NCI-H1694 treated with DMSO at 0.1 percent for 48 hours (cell line): ENCODE measurements around the gene UBXN1.
A peak's percentile ranks its signal among the peaks of the same experiment; 100 is the strongest.

Source experiments
- DNase-seq: peaks from one replicate; lab custom pipeline; 2025; lab: John Stamatoyannopoulos, UW

UBXN1 gene, protein sequence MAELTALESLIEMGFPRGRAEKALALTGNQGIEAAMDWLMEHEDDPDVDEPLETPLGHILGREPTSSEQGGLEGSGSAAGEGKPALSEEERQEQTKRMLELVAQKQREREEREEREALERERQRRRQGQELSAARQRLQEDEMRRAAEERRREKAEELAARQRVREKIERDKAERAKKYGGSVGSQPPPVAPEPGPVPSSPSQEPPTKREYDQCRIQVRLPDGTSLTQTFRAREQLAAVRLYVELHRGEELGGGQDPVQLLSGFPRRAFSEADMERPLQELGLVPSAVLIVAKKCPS

DNA sequence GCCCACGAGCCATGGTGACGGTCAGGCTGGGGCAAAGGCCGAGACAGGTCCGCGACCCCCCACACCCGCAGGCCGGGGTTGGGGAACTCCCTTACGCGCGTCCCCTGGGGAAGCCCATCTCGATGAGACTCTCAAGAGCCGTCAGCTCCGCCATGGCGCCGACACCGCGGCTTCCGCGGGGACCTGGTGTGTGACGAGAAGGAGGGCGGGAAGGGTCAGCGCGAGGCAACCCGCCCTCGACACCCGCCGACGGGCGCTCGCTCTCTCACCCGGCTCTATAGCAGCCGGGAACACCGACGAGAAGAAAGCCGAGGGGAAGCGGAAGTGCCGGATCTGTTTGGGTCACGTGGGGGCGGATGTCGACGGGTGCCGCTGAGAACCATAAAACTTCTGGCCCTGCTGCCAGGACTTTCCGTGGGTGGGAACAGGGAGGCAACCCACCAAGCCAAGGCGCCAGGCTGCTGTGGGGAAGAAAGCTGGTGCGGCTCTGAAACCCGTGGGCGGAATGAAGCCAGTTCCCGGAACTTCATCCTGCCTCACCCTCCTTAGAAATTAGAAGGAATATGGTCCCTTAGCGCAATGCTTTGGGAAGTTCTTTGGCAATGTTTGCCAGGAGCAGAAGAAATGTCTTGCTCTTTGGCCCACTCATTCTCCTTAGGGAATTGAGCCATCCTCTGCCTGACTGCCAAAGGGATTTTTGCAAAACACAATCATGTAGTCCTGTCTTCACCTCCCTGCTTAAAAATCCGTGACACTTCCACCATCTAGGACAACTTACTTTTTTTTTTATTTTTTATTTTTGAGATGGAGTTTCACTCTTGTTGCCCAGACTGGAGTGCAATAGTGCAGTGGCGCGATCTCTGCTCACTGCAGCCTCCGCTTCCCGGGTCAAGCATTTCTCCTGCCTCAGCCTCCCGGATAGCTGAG is at the start of gene UBXN1:
Gene UBXN1, minus strand, starts transcription at position 304 of the 927 bp plus-strand sequence. Its CDS starts 150 bp downstream, at position 154.
- peak; percentile 67 for DNase-seq

DNA sequence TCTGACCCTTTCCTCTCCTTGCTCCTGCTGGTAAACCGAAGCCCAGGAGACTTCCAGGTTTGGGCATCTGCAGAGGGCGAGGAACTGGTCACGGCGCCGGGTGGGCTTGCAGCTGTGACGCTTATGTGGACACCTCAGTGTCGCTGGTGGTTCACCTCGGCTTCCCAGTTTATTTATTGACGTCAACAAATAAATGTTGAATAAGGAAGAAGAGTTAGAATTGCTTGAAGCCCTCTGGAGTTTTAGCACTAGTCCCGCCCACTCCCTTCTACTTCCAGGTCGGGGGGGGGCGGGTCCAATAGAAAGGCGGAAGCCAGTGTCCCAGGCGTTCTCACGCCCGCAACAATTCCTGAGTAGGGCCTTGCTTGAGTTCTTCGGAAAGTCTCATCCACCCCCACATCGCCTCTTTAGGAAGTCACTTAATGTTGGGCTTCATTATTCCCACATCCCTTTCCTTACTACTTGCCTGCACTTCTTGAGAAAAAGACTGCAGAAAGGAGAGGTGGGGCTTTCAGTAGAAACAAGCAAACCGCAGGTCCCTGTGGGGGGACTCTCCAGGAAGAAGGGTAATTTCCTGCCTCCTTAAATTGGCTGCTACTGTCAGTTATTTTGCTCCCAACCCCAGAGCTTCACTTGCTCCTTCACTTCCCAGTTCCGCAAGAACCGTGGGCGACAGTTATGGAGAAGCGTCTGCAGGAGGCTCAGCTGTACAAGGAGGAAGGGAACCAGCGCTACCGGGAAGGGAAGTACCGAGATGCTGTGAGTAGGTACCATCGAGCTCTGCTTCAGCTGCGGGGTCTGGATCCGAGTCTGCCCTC is 49.5 kb upstream of the UBXN1 start, which contains the start of gene TTC9C:
Gene TTC9C, plus strand, starts transcription at position 316 of the 818 bp plus-strand sequence. Its CDS starts 363 bp downstream, at position 679.
- peak; percentile 74 for DNase-seq

DNA sequence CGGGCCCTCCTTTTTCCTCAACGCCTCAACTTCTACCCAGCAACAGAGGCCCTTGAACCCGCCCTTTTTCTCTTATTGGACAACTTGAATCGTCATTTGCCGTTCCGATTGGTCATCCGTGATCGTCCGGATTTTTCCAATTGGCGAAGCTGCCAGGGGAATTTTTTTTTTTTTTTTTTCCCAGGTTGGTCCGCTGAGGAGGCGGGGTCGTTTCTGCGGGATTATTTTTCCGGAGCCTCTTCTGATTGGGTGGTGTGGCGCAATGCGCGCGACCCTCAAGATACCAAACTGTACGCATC is 48.9 kb upstream of the UBXN1 start:
- peak; percentile 95 for DNase-seq

DNA sequence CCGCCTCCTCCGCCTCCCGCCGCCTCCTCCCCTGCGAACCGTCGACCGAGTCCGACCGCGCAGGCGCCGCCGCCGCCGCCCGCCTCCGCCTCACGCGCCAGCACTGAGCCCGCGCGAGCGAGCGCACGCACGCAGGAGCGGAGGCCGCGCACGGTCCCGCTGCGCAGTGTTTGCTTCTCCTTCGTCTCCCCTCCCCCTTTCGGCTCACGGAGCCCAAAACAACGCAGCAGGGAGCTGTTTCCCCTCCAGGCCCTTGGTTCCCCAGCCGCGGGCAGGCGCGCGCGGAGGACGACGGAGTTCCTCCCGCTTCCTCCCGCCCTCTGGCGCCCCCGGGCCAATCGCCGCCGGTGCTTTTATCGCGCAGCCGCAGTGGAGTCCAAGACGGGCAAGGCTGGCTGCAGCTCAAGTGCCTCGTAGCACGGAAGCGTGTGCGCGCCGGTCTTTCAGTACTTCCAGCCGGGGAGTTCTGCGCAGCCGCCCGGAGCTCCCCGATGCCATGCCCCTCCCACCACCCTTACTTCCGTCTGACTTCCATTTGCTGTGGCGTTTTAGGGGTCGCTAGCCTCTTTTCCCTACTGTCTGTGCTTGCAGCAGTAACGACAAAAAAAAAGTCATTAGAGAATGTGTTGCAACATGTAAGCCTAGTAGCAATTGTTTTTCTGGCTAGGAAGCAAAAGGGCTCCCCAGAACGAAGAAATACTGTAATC is 48.4 kb upstream of the UBXN1 start, which contains the start of gene HNRNPUL2:
Gene HNRNPUL2, minus strand, starts transcription at position 293 of the 707 bp plus-strand sequence. CDS start 301 bp downstream, outside the sequence.
- peak; percentile 95 for DNase-seq

DNA sequence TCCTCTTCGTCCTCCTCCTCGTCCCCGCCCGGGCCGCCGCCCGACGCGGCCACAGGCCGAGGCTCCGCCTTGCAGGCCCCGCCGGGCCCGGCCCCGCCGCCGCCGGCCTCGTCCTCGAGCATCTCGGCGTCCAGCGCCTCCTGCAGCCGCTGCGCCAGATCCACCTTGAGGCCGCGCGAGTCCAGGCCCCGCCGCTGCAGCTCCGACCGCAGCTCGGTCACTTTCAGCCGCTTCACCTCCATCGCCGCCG is 48.0 kb upstream of the UBXN1 start:
- no peak for DNase-seq

DNA sequence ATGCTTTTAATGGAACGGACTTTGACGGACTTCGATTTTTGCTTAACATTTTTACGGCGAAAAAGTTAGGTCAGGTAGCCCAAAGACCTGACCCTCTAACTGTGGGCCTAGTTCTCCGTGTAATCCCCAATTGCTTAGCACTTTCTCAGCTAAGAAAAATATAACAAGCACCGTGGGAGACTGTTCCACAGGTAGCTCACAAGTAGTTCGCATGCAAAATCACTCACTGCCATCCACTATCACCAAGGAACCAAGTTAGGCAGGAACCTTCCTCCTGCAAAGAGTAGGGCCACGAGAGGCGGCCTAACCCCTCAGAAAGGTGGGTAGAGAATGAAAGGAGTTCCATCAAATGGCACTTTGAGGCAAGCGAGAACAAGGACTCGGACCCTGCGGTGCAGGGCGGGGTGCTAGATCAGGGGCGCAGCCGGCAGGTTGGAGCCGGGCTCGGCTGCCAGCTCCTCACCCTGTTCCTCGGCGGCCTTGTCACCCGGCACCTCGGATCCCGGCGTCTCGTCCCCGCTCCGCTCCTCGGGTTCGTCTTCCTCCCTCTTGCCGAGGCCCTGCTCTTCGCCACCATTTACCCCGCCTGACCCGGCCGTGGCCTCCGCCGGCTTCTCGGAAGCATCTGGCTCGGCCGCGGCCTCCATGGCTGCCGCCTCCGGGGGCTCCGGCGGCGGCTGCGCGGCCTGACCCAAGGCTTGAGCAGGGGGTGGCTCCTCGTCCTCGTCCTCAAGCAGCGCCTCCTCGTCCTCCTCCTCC is 47.5 kb upstream of the UBXN1 start:
- no peak for DNase-seq

DNA sequence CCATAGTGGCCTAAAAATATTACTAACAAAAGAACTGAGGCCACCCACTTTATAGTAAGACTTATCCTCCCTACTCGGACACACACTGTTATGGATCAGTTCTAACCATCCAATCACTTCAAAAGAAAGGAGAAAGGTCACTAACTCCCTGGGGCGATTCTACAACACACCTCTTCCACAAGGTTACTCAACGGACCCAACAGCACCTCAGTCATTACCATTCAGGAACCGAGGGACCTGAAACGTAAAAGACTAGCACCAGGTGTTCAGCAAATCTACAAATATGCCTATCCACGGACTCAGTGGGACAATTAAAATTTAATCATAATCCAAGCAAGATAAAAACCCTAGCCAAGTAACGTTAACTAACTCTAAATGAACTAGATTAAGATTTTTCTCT is 46.8 kb upstream of the UBXN1 start:
- no peak for DNase-seq

DNA sequence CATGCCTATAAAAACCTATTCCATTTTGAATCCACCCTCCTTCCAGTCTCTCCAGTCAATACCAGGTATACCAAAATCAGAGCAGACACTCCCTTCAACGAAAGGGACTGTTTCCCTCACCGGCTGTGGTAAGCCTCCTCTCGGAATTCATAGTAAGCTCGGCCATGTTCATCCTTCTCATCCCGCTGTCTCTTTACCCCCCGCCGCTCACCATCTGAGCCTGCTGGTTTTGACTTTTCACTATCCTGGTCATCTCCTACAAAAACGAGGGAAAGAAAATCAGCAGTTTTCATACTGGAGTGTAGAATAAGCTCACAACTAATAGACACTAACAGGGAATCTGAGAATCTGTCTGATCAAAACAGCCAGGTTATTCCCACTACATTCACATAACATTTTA is 45.3 kb upstream of the UBXN1 start:
- DNase-seq: no peak

DNA sequence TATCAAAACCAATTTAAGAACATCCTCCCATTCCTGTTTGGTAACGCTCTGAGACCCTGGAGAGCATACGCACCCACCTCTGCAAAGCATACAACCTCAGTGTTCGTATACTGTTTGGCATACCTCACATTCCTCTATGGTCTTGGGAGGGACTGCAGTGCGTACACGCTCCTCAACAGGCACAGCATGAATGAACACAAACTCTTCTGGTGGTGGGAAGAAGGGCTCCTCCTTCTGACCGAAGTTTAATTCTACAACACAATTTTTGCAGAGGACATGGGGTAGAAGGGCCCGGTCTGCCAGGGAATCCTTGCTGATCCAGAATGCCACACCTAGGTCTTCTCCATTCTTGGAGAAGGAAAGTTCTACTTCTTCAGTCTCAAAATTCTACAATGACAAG is 43.1 kb upstream of the UBXN1 start:
- DNase-seq: no peak

DNA sequence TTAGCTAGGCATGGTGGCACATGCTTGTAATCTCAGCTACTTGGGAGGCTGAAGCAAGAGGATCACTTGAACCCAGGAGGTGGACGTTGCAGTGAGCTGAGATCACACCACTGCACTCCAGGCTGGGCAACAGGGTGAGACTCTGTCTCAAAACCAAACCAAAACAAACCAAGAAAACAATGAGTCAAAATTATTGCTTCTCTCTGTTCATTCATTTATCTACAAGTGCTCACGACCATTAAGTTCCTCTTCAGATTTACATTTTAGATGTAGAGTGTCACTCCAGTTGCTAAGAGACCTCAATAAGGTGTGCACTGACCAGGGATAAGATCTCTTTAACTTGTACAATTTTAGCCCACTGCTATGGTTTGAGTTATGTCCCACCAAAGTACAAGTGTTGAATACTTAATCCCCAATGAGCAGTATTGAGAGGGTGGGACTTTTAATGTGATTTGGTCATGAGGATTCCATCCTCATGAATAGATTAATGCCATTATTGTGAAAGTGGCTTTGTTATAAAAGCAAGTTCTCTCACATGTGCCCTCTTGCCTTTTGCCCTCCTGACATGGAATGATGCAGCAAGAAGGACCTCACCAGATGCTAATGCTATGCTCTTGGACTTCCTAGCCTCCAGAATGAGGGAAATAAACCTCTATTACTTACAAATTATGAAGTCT is 40.6 kb upstream of the UBXN1 start:
- DNase-seq: no peak

DNA sequence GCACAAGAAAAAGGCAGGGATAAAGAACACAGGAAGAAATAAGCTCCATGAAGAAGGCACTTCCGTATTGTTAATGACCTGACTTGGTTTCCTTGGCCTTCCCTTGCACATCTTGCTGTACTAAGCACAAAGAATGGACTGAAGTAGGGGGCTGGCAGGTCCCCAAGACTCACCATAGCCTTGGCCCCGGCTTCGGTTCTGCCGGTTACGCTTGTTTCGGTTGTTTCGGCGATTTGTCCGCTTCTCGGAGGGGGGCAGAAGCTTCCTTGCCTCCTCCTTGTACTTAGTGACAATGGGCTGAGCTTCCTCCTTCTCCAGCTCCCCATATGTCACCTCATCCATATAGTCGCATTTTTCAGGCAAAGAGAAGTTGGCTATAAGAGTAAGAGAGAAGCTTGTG is 37.9 kb upstream of the UBXN1 start:
- DNase-seq: no peak

DNA sequence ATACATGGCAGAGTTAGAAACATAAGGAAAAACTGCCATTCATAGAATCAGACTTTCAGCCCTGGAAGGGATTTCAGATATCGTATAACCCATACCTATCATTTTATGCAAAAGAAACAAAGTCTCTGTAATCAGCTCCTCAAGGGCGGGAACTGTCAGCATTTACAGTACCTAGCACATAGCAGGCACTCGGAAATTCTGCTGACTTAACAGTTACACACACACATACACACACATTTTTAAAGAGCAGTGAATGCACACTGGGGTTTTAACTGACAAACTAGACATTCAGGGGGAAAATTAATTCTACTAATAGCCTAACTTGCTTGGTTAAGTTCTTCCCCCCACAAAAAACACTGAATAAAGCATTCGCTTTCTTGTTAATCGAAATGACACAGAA is 37.3 kb upstream of the UBXN1 start:
- DNase-seq: no peak

DNA sequence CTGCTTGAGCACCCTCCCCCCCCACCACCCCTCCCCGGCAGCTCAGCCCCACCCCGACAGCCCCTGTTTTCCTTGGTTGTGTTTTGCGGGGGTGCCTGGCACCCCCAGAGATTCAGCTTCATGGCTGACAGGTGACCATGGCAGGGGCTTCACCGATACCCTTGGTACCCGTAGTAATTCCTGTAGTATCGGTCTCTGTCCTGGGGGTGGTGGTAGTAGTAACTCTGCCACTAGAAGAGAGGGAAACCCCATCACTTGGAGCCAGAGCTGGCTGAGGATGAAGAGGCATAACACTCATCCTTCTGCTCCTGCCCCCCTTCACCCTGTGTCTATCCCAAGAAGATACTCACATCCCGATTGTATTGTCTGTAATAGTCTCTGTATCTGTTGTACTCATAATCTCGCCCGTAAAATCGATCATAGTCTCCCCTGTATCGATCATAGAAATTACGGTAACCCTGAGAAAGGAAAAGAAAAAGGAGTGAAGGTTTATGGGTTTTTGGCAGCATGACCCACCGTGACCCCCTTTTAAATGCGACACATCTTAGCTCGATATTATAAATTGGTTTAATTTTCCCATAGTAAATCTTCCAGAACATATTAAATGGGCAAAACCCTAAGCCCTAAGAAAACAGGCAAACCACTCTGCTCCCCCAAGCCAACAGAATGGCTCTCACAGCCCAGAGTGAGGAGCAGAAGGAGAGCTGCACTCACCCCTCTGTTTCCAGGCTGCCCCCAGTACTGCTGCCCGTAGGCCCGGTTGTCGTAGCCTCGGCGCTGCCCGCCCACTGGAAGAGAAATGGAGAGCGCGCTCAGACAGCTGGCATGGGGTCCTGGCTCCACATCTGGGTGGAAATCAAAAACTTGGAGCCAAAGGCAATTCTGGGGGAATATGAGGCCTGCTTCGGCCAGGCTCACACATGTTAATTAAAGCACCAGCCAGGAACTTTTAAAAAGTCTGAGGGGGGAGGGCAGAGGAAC is 36.6 kb upstream of the UBXN1 start:
- no peak for DNase-seq

DNA sequence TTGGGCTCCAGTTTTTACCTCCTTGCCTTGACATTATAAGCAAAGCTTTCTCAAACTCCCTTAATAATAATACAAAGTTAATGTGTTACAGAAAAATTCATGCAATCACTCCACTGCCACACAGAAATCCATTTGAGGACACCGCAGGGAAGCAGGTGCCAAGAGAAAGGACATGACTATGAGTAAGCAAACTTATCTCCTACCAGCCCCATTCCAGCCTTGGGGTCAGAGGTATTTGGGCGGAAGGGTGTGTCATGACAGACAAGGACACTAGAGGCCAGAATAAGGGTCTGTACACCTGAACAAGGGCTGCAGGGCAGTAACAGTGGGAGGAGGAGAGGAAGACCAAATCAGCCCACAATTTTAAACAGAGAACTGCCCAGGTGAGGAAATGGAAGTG is 34.5 kb upstream of the UBXN1 start:
- no peak for DNase-seq

DNA sequence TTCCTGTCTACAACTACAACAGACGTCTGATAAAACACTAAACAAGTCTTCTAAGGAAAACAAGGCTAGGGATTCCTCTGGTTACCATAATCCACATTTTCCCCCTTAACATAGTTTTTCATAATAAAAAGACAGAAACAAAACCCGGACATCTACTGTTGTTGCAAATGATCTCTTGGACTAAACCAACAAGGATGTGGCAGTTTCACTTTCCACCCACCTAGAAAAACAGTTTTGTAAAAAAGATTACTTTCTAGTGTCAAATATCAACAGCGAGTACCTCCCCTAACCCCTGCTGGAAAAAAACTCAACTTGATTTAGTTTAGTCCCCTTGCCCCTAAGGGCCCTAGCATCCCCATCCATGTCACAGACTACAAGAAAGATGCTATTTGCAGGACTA is 34.0 kb upstream of the UBXN1 start:
- no peak for DNase-seq

DNA sequence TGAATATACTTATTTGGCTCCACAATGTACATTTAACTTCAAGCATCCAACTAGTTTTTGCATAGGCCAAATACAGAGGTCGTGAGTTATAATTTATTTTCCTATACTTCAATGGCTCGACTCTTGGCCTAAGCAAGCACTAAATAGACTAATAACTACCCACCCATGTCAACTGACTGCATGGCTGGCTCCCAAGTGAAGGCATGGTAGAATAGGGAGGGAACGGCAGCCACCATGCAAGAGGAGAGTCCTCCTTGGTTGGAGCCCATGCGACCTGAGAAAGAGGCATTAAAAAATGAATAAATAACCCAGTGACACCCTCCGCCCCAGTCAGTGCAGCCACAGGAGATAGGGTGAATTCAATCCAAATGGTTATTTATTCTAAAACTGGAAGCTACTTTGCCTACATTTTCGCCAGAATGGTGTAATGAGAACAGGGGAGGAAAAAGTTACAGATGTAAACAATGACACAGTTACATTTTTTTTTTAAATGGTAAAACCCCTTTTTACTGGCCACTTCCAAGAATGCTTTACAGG is 33.5 kb upstream of the UBXN1 start:
- no peak for DNase-seq

DNA sequence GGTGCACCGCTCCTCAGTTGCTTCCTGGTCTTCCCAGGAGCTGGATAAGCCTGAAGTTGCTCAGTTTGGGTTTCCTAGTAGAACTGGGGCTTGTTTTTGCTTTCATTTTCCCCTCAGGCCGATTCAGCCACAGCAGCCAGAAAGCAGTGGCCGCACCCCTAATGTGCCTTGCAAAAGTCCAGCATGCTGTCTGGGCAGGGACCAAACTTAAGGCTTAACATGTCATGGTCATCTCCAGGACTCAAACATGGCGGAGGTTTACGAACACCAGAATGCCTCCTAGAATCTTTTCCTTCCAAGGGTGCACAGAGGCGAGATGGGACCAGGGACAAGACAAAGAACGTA is 31.1 kb upstream of the UBXN1 start:
- no peak for DNase-seq

DNA sequence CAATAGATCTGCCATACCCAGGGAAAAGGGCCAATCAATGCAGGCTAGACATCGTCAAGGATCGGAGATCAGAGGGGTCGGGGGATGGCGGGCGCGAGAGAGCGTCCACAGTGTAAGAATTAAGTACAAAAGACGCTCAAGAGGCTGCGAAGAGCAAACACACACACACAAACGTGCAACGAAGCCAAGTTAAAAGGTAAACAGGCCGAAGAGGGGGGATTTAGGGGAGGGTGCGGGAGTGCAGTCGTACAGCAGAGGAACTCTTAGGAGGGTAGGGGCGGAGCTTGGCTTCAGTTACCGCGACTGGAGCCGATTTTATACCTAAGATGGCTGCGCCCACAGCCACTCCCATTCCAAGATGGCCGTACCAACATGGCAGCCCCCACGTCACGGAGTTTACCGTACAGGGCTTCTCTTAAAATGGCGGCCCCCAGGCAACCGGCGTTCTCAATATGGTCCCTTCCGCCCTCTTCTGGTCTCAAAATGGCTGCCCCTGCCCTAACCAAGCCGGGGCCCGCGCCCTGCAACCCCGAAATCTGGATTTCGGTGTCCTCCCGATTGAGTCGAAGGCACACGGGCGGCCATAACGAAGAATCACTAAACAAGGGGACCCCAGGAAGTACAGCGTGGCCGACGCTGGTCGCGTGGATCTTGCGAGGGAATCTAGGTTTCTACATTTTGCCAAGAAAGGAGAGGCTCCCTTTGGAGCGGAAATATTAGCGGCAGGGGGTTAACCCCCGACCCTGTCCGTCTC is 30.6 kb upstream of the UBXN1 start:
- peak; percentile 50 for DNase-seq

DNA sequence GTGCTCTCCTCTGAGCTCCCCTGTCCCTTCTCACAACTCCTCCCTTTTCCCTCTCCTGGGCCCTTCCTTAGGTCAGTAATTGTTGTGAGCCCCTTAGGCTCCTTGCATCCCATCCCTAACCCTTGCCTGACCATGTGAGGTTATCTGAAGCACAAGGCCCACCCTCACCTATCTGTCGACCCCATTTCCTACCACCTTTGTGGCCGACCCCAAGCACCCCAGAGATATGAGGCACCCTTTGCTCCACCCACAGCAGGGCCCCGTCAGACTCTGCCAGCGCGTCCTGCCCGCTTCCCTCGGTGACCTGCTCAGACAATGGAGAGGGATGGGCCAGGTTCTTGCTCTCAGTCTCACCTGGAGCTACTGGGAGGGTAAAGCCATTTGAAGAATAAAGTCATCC is 29.9 kb upstream of the UBXN1 start:
- no peak for DNase-seq
